Measurements from ENCODE around the gene DCST1. TPM values are rescaled to one million over a fixed set of nuclear protein-coding genes. Genes with fewer than 3 reads are reported as not detected.

The DCST1 gene
- total RNA-seq, 1 donor from 2014 or later = not detected

GRCh38 chr1:155012776-155013602, 20.6 kb upstream of the DCST1 start:
- peaks cover 14% of the 10 kb centered on the region for H3K4me1 Mint-ChIP-seq
- H3K27ac Mint-ChIP-seq (ENCODE audit: unreplicated experiment) = no peak overlapping the region

GRCh38 chr1:155013632-155014031, 20.0 kb upstream of the DCST1 start:
- DNase-seq (ENCODE audit: low read depth, low spot score) = no peak
- H3K27ac Mint-ChIP-seq (ENCODE audit: unreplicated experiment) = no peak overlapping the region
- H3K9me3 Mint-ChIP-seq = no peaks in the 10 kb centered on the region
- H3K27me3 Mint-ChIP-seq (ENCODE audit: low read depth) = no peaks in the 10 kb centered on the region
- no peak overlapping the region for H3K4me3 Mint-ChIP-seq
- no peaks in the 10 kb centered on the region for H3K36me3 Mint-ChIP-seq (ENCODE audit: low read depth)
- no peak for TF ChIP-seq CTCF (conservative IDR thresholded peaks at IDR 0.05)
- H3K4me1 Mint-ChIP-seq = peaks cover 15% of the 10 kb centered on the region

More at GRCh38 chr1:155012776-155013602, 20.6 kb upstream of the DCST1 start:
- no peak for DNase-seq (ENCODE audit: low read depth, low spot score)
- peak overlapping the region; percentile 25 for H3K4me3 Mint-ChIP-seq
- H3K27me3 Mint-ChIP-seq (ENCODE audit: low read depth) = no peaks in the 10 kb centered on the region
- H3K9me3 Mint-ChIP-seq = no peaks in the 10 kb centered on the region
- no peaks in the 10 kb centered on the region for H3K36me3 Mint-ChIP-seq (ENCODE audit: low read depth)
- no peak for TF ChIP-seq CTCF (conservative IDR thresholded peaks at IDR 0.05)

GRCh38 chr1:155014709-155015508, 18.7 kb upstream of the DCST1 start:
- no peaks in the 10 kb centered on the region for H3K27me3 Mint-ChIP-seq (ENCODE audit: low read depth)
- DNase-seq (ENCODE audit: low read depth, low spot score) = no peak
- TF ChIP-seq CTCF (conservative IDR thresholded peaks at IDR 0.05) = no peak
- H3K27ac Mint-ChIP-seq (ENCODE audit: unreplicated experiment) = no peak overlapping the region
- no peaks in the 10 kb centered on the region for H3K9me3 Mint-ChIP-seq
- H3K36me3 Mint-ChIP-seq (ENCODE audit: low read depth) = no peaks in the 10 kb centered on the region
- H3K4me1 Mint-ChIP-seq = peaks cover 28% of the 10 kb centered on the region
- no peak overlapping the region for H3K4me3 Mint-ChIP-seq

- H3K27ac Mint-ChIP-seq (ENCODE audit: unreplicated experiment) = no peak overlapping the region
- no peaks in the 10 kb centered on the region for H3K36me3 Mint-ChIP-seq (ENCODE audit: low read depth)
- H3K4me3 Mint-ChIP-seq = peak overlapping the region; percentile 41
- no peaks in the 10 kb centered on the region for H3K27me3 Mint-ChIP-seq (ENCODE audit: low read depth)
- DNase-seq (ENCODE audit: low read depth, low spot score) = no peak
- no peaks in the 10 kb centered on the region for H3K9me3 Mint-ChIP-seq
- peaks cover 30% of the 10 kb centered on the region for H3K4me1 Mint-ChIP-seq
- no peak for TF ChIP-seq CTCF (conservative IDR thresholded peaks at IDR 0.05)
Observed at GRCh38 chr1:155015527-155016230, 17.9 kb upstream of the DCST1 start.

GRCh38 chr1:155016231-155016831, 17.3 kb upstream of the DCST1 start:
- Mint-ChIP-seq H3K27me3 (ENCODE audit: low read depth) (no peaks in the 10 kb centered on the region), H3K27ac (ENCODE audit: unreplicated experiment) (no peak overlapping the region), H3K36me3 (ENCODE audit: low read depth) (no peaks in the 10 kb centered on the region), H3K4me1 (peaks cover 30% of the 10 kb centered on the region), H3K4me3 (no peak overlapping the region), H3K9me3 (no peaks in the 10 kb centered on the region)
- no peak for DNase-seq (ENCODE audit: low read depth, low spot score)
- TF ChIP-seq CTCF (conservative IDR thresholded peaks at IDR 0.05) = no peak

Data from neural crest cell (in vitro differentiated cells).